ENCODE measurements around the gene CPNE1. TPM values are rescaled to one million over a fixed set of nuclear protein-coding genes. Genes with fewer than 3 reads are reported as not detected.

Gene CPNE1
- total and polyA plus RNA-seq, 12 donors, result 63.9 to 464 (median 160) TPM

- 83 to 91% (median 88%) methylated on average over 3 of the region's 3 CpGs for WGBS, 4 donors
- DNase-seq, result no peak
- TF ChIP-seq CTCF (IDR thresholded peaks at IDR 0.05), result no peak
- Histone ChIP-seq H3K27ac (no peak overlapping the region), H3K36me3 (replicated peaks in 1 of 2) (no peaks in the 10 kb centered on the region), H3K4me1 (replicated peaks in 1 of 2) (peaks cover 5 to 15% of the 10 kb centered on the region in 2 donors), H3K27me3 (no peaks in the 10 kb centered on the region), H3K9me3 (replicated peaks in 1 of 3) (no peaks in the 10 kb centered on the region), H3K4me3 (no peak overlapping the region)
- intact Hi-C loops (cut with DNase I), result no loop called here
These were observed 24.0 kb downstream of the CPNE1 start for GRCh38 chr20:35640724-35641123.

GRCh38 chr20:35638751-35639150 lies 25.9 kb downstream of the CPNE1 start:
- TF ChIP-seq CTCF (IDR thresholded peaks at IDR 0.05) (no peak), POLR2A (IDR thresholded peaks at IDR 0.05) (no peak)
- no peak overlapping the region for H3K27ac ChIP-seq
- H3K4me3 ChIP-seq, result no peak overlapping the region
- H3K4me1 ChIP-seq (replicated peaks in 1 of 2), result peaks cover 5 to 15% of the 10 kb centered on the region in 2 donors
- DNase-seq, result no peak
- intact Hi-C loops (cut with DNase I), result no loop called here
- no peaks in the 10 kb centered on the region for H3K27me3 ChIP-seq
- WGBS, 4 donors, result 32 to 57% (median 56%) methylated on average over 2 of the region's 2 CpGs
- no peaks in the 10 kb centered on the region for H3K36me3 ChIP-seq (replicated peaks in 1 of 2)
- H3K9me3 ChIP-seq (replicated peaks in 1 of 3), result no peaks in the 10 kb centered on the region

- no peak for DNase-seq
- no peak overlapping the region for H3K27ac ChIP-seq
- 94 to 97% (median 95%) methylated on average over 6 of the region's 6 CpGs for WGBS, 4 donors
These were observed 27.4 kb downstream of the CPNE1 start for GRCh38 chr20:35637276-35637675.

GRCh38 chr20:35636095-35636494 lies 28.6 kb downstream of the CPNE1 start:
- Histone ChIP-seq H3K27me3 (no peaks in the 10 kb centered on the region), H3K4me3 (no peak overlapping the region), H3K27ac (no peak overlapping the region), H3K36me3 (replicated peaks in 1 of 2) (peaks cover 0 to 11% of the 10 kb centered on the region in 2 donors), H3K9me3 (replicated peaks in 1 of 3) (no peaks in the 10 kb centered on the region), H3K4me1 (replicated peaks in 1 of 2) (no peaks in the 10 kb centered on the region)
- intact Hi-C loops (cut with DNase I), result no loop called here
- DNase-seq, result no peak
- WGBS, 4 donors, result 67 to 87% (median 79%) methylated on average over 2 of the region's 2 CpGs
- TF ChIP-seq POLR2A (IDR thresholded peaks at IDR 0.05) (no peak), CTCF (IDR thresholded peaks at IDR 0.05) (no peak)

More at GRCh38 chr20:35637276-35637675, 27.4 kb downstream of the CPNE1 start:
- intact Hi-C loops (cut with DNase I), result no loop called here
- peaks cover 0 to 2% of the 10 kb centered on the region in 2 donors for H3K36me3 ChIP-seq (replicated peaks in 1 of 2)
- no peak overlapping the region for H3K4me3 ChIP-seq
- H3K27me3 ChIP-seq, result no peaks in the 10 kb centered on the region
- peaks cover 5 to 9% of the 10 kb centered on the region in 2 donors for H3K4me1 ChIP-seq (replicated peaks in 1 of 2)
- TF ChIP-seq POLR2A (IDR thresholded peaks at IDR 0.05), result no peak
- TF ChIP-seq CTCF (IDR thresholded peaks at IDR 0.05), result no peak
- H3K9me3 ChIP-seq (replicated peaks in 1 of 3), result no peaks in the 10 kb centered on the region
